HL-60 (cell line): ENCODE measurements around the gene APOL2.
"Not testable (repeated sequence)": the region's sequence is repeated elsewhere in the genome, so short reads cannot be mapped to it uniquely, and the experiment has no call there.

ENCODE experiments used
- DNase-seq, 2 experiments: peaks; one replicate each; pipeline ENCODE4 v3.0.0-alpha.2; 2010 to 2020; ENCODE audit warnings: low read depth in 1 of 2, low spot score in 1 of 2
- H3K27ac ChIP-seq: fragments of 250-450 bp; sonication (Bioruptor Pico); replicated peaks from 2 replicates; pipeline ENCODE4 v1.5.1; 2020; ENCODE audit warnings: mild to moderate bottlenecking, moderate library complexity
- H3K27me3 ChIP-seq: fragments of 250-450 bp; sonication (Bioruptor Pico); 2 replicates; pipeline ENCODE4 v1.5.1; 2021; ENCODE audit warnings: mild to moderate bottlenecking, moderate library complexity; ENCODE audit not compliant: insufficient read depth, poor library complexity, severe bottlenecking
- H3K4me3 ChIP-seq: replicated peaks from 2 replicates; pipeline ENCODE4 v1.5.1; 2011; ENCODE audit warnings: mild to moderate bottlenecking, control low read depth, low read length; ENCODE audit not compliant: insufficient read depth
- CTCF ChIP-seq: IDR thresholded peaks from one replicate; pipeline ENCODE4 v1.5.1; 2011; ENCODE audit warnings: low read length, control low read depth, inconsistent platforms; ENCODE audit not compliant: insufficient read depth
- GABPA ChIP-seq: IDR thresholded peaks from 2 replicates; pipeline ENCODE4 v1.6.1; 2012; ENCODE audit warnings: low read depth
- POLR2AphosphoS5 ChIP-seq: IDR thresholded peaks from 2 replicates; pipeline ENCODE4 v1.6.1; 2012; ENCODE audit warnings: low read depth
- REST ChIP-seq: IDR thresholded peaks from 2 replicates; pipeline ENCODE4 v1.6.1; 2012; ENCODE audit warnings: low read depth; ENCODE audit not compliant: insufficient replicate concordance
- SPI1 ChIP-seq: IDR thresholded peaks from 2 replicates; pipeline ENCODE4 v1.6.1; 2012; ENCODE audit warnings: low read depth, mild to moderate bottlenecking, borderline replicate concordance

The APOL2 gene

GRCh38 chr22:36191106-36191836, 48.1 kb downstream of the APOL2 start:
- DNase-seq: no peak
- Histone ChIP-seq H3K27ac (no peak overlapping the region), H3K27me3 (no peaks in the 10 kb centered on the region), H3K4me3 (no peak overlapping the region)
- TF ChIP-seq GABPA: no peak
- TF ChIP-seq REST: no peak
- no peak for TF ChIP-seq SPI1
- no peak for TF ChIP-seq POLR2AphosphoS5
- TF ChIP-seq CTCF: no peak

- DNase-seq, H3K27ac ChIP-seq, H3K4me3 ChIP-seq, H3K27me3 ChIP-seq: not testable (repeated sequence)
Observed at GRCh38 chr22:36187862-36188261, 51.5 kb downstream of the APOL2 start.

GRCh38 chr22:36185828-36186624, 53.3 kb downstream of the APOL2 start:
- TF ChIP-seq GABPA: no peak
- TF ChIP-seq REST: no peak
- no peak for TF ChIP-seq POLR2AphosphoS5
- no peak for TF ChIP-seq SPI1
- DNase-seq: no peak
- no peak overlapping the region for H3K27ac ChIP-seq

GRCh38 chr22:36184433-36185025, 54.8 kb downstream of the APOL2 start:
- H3K27me3 ChIP-seq: no peaks in the 10 kb centered on the region
- H3K27ac ChIP-seq: no peak overlapping the region
- no peak overlapping the region for H3K4me3 ChIP-seq
- DNase-seq: no peak
- TF ChIP-seq GABPA: no peak
- TF ChIP-seq REST: no peak
- TF ChIP-seq CTCF: no peak

More at GRCh38 chr22:36185828-36186624, 53.3 kb downstream of the APOL2 start:
- no peak overlapping the region for H3K4me3 ChIP-seq
- H3K27me3 ChIP-seq: no peaks in the 10 kb centered on the region
